22Rv1 (cell line): ENCODE results near the gene FSIP1.

Experiments used
- ZFX ChIP-seq: fragments of 450-650 bp; IDR thresholded peaks from 2 replicates; pipeline ENCODE4 v1.6.1; 2017; ENCODE audit warnings: antibody characterized with exemption, borderline replicate concordance
- TF ChIP-seq, protein P1 (sequence below): fragments of 450-650 bp; IDR thresholded peaks from 2 replicates; pipeline ENCODE4 v1.5.1; 2017; ENCODE audit warnings: mild to moderate bottlenecking

DNA sequence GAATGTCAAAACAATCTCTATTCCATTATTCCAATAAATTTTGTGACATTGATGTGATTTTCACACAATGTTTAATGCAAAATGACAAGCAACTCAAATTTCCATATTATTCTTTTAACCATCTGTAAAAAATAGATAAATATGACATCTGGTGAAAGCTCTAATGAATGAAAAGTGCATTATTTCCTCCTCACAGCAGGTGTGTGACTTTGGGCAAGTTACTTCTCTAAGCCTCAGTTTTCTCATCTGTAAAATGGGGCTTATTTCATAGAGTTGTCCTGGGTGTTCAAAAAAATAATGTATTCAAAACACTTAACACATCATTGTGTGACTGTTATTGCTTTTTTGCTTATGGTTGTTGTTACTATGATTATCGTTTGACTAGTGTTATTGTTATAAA, 131.3 kb downstream of the FSIP1 start:
- TF ChIP-seq, protein P1, sequence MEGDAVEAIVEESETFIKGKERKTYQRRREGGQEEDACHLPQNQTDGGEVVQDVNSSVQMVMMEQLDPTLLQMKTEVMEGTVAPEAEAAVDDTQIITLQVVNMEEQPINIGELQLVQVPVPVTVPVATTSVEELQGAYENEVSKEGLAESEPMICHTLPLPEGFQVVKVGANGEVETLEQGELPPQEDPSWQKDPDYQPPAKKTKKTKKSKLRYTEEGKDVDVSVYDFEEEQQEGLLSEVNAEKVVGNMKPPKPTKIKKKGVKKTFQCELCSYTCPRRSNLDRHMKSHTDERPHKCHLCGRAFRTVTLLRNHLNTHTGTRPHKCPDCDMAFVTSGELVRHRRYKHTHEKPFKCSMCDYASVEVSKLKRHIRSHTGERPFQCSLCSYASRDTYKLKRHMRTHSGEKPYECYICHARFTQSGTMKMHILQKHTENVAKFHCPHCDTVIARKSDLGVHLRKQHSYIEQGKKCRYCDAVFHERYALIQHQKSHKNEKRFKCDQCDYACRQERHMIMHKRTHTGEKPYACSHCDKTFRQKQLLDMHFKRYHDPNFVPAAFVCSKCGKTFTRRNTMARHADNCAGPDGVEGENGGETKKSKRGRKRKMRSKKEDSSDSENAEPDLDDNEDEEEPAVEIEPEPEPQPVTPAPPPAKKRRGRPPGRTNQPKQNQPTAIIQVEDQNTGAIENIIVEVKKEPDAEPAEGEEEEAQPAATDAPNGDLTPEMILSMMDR, result no peak
- no peak for TF ChIP-seq ZFX
